Measurements from ENCODE around the gene CAB39L.

GRCh38 chr13:49336655-49337054 is 107.2 kb downstream of the CAB39L start:
- TF ChIP-seq, protein P1, sequence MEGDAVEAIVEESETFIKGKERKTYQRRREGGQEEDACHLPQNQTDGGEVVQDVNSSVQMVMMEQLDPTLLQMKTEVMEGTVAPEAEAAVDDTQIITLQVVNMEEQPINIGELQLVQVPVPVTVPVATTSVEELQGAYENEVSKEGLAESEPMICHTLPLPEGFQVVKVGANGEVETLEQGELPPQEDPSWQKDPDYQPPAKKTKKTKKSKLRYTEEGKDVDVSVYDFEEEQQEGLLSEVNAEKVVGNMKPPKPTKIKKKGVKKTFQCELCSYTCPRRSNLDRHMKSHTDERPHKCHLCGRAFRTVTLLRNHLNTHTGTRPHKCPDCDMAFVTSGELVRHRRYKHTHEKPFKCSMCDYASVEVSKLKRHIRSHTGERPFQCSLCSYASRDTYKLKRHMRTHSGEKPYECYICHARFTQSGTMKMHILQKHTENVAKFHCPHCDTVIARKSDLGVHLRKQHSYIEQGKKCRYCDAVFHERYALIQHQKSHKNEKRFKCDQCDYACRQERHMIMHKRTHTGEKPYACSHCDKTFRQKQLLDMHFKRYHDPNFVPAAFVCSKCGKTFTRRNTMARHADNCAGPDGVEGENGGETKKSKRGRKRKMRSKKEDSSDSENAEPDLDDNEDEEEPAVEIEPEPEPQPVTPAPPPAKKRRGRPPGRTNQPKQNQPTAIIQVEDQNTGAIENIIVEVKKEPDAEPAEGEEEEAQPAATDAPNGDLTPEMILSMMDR (IDR thresholded peaks at IDR 0.05; ENCODE audit: low read depth, low read length, missing input control), result no peak
- no peak for TF ChIP-seq REST (IDR thresholded peaks at IDR 0.05)
- no peak for TF ChIP-seq YY1 (IDR thresholded peaks at IDR 0.05)
- TF ChIP-seq ZBTB33 (IDR thresholded peaks at IDR 0.05), result no peak
- TF ChIP-seq HNF4A (conservative IDR thresholded peaks at IDR 0.05), result no peak

Measured in liver (tissue), 3 donors.